ENCODE data around the gene GOLPH3.
"Not testable (repeated sequence)": the region's sequence is repeated elsewhere in the genome, so short reads cannot be mapped to it uniquely, and the experiment has no call there.

Gene GOLPH3

GRCh38 chr5:32087086-32088082 is 86.7 kb downstream of the GOLPH3 start:
- H3K4me3 ChIP-seq (ENCODE audit: low read length) = no peak overlapping the region

GRCh38 chr5:32083981-32084430 is 90.1 kb downstream of the GOLPH3 start:
- no peak for DNase-seq (ENCODE audit: low read depth, low spot score)
- H3K4me3 ChIP-seq (ENCODE audit: low read length) = no peak overlapping the region

More at GRCh38 chr5:32087086-32088082, 86.7 kb downstream of the GOLPH3 start:
- no peak for DNase-seq (ENCODE audit: low read depth, low spot score)

- no peak overlapping the region for H3K4me3 ChIP-seq (ENCODE audit: low read length)
These were observed 91.4 kb downstream of the GOLPH3 start for GRCh38 chr5:32082701-32083100.

GRCh38 chr5:32080565-32080964 is 93.6 kb downstream of the GOLPH3 start:
- H3K4me3 ChIP-seq (ENCODE audit: low read length); DNase-seq (ENCODE audit: low read depth, low spot score): not testable (repeated sequence)

More at GRCh38 chr5:32082701-32083100, 91.4 kb downstream of the GOLPH3 start:
- DNase-seq (ENCODE audit: low read depth, low spot score) = no peak

GRCh38 chr5:32078855-32079254 is 95.3 kb downstream of the GOLPH3 start:
- DNase-seq (ENCODE audit: low read depth, low spot score); H3K4me3 ChIP-seq (ENCODE audit: low read length): not testable (repeated sequence)

- DNase-seq (ENCODE audit: low read depth, low spot score) = peak; percentile 38
- no peak overlapping the region for H3K4me3 ChIP-seq (ENCODE audit: low read length)
These were observed 97.1 kb downstream of the GOLPH3 start for GRCh38 chr5:32076699-32077695.

All from Jurkat, Clone E6-1 (cell line).